MM.1S (cell line): ENCODE data around the gene IFT52.

Experiments used
- EZH2 ChIP-seq: fragments of 300-600 bp; sonication (generic); optimal IDR thresholded peaks from 2 replicates; pipeline ENCODE3; 2017; ENCODE audit warnings: low read depth, mild to moderate bottlenecking, antibody characterized with exemption, low read length, mixed read lengths
- TF ChIP-seq, protein P1 (sequence below): fragments of 300-600 bp; sonication (generic); IDR thresholded peaks from 2 replicates; pipeline ENCODE4 v1.5.1; 2016; ENCODE audit warnings: antibody characterized with exemption, low read length, mixed read lengths

DNA sequence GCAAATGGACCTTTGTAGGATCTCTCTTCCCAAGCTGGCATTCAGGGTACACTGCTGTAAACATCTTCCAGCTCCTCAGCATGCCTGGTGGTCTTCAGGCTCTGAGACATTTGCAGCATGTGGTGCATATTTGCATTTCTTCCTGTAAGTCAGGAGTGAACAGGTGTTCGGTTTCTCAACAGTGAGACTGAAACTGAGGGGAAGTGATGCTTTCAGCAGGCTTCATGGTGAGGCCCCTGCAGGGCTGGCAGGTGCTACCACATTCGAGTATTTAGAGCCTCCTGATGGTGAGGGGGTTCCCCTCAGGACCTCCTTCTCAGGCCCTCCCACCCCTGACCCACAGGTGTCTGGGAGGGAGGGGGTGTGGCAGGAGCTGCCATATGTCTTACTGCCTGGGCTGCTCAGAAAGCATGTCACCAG, 91.3 kb downstream of the IFT52 start:
- TF ChIP-seq, protein P1, sequence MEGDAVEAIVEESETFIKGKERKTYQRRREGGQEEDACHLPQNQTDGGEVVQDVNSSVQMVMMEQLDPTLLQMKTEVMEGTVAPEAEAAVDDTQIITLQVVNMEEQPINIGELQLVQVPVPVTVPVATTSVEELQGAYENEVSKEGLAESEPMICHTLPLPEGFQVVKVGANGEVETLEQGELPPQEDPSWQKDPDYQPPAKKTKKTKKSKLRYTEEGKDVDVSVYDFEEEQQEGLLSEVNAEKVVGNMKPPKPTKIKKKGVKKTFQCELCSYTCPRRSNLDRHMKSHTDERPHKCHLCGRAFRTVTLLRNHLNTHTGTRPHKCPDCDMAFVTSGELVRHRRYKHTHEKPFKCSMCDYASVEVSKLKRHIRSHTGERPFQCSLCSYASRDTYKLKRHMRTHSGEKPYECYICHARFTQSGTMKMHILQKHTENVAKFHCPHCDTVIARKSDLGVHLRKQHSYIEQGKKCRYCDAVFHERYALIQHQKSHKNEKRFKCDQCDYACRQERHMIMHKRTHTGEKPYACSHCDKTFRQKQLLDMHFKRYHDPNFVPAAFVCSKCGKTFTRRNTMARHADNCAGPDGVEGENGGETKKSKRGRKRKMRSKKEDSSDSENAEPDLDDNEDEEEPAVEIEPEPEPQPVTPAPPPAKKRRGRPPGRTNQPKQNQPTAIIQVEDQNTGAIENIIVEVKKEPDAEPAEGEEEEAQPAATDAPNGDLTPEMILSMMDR, result no peak
- TF ChIP-seq EZH2, result no peak
